ENCODE data around the gene SMAD4. TPM values are rescaled to one million over a fixed set of nuclear protein-coding genes. Genes with fewer than 3 reads are reported as not detected.

The SMAD4 gene
- total RNA-seq = 63.1 and 76.5 TPM in 2 replicates

DNA sequence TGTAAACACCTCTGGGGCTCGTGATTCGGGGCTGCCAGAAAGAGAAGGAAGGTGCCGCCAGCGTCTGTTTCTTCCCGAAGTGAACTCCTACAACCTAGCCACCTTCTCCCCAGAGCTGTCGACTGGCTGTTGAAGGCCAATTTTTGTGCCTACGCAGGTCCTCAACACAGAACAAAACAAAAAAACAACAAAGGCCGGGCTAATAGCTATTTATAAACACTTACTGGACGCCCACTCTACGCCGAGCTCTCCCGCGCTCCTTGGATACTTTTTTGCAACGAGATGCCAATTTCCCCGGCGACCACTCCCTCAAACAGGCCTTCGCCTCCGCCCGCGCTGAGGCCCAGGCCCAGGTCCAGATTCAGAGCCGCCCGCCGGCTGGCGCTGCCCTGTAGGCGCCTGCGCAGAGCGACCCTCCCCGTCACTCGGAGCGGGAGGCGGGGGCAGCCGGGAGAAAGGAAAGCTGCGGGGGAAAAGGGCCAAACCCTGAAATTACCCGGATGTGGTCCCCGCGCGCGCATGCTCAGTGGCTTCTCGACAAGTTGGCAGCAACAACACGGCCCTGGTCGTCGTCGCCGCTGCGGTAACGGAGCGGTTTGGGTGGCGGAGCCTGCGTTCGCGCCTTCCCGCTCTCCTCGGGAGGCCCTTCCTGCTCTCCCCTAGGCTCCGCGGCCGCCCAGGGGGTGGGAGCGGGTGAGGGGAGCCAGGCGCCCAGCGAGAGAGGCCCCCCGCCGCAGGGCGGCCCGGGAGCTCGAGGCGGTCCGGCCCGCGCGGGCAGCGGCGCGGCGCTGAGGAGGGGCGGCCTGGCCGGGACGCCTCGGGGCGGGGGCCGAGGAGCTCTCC is at the start of gene SMAD4:
Gene SMAD4 (plus strand): TSS at position 520 of the 843 bp plus-strand sequence. CDS start 16,834 bp downstream, outside the sequence.

Other genes with a start within 250 kb of the SMAD4 start
- gene MRO, start 210.2 kb upstream of the SMAD4 start, total RNA-seq = not detected in 2 replicates
- 48.8 and 52.2 TPM in 2 replicates for gene ME2, start 151.1 kb upstream of the SMAD4 start, total RNA-seq
- gene ELAC1, start 62.2 kb upstream of the SMAD4 start, total RNA-seq = 3.5 and 8.5 TPM in 2 replicates
- 26.4 and 29.4 TPM in 2 replicates for gene MEX3C, start 167.5 kb downstream of the SMAD4 start, total RNA-seq